NCI-H1930 (cell line): ENCODE measurements around the gene ARHGEF40.

Experiments
- DNase-seq, 2 experiments: peaks; one replicate each; lab custom pipeline; 2025; lab: John Stamatoyannopoulos, UW

The ARHGEF40 gene

DNA sequence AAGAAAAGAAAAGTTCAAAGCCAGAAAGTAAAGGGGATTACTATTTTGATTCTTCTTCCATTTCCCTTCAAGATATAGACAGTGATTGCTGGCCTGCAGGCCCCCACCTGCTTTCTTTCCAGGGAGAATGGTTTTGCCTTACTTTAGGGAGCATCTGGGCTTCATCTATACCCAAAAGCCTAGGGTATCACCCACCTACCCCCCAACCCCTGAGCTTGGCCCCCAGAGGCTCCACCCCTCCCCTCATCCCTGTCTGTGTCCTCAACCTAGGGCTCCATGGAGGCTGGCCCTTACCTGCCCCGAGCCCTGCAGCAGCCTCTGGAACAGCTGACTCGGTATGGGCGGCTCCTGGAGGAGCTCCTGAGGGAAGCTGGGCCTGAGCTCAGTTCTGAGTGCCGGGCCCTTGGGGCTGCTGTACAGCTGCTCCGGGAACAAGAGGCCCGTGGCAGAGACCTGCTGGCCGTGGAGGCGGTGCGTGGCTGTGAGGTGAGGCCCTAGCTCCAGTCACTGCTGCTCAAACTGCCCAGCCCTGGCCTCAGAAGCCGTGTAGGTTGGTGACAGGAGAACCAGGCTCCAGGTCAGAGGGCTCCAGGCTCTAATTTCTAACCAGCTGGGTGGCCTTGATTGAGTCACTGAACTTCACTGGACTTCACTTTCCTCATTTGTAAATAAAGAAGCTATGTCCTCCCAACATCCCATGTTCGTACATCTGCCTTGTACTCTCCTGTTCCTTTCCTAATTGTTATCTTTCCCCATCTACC lies 13.6 kb downstream of the ARHGEF40 start:
- DNase-seq, result no peak

DNA sequence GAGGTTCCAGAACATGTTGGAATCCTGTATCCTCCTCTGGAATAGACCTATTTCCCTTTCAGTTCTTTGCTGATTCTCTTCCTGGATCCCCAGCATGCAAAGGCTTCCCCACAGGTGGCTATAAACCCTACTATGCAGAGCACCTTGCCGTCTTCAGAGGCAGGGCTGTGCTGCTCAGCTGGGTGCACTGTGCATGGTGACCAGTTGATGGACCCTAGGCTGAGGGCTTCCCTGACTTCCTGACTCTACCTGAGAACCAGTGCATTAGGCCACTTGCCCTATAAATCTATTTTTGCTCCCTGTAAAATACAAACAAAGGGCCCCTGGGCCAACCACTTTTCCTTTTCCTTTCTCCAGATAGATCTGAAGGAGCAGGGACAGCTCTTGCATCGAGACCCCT lies 14.3 kb downstream of the ARHGEF40 start:
- DNase-seq, result no peak

DNA sequence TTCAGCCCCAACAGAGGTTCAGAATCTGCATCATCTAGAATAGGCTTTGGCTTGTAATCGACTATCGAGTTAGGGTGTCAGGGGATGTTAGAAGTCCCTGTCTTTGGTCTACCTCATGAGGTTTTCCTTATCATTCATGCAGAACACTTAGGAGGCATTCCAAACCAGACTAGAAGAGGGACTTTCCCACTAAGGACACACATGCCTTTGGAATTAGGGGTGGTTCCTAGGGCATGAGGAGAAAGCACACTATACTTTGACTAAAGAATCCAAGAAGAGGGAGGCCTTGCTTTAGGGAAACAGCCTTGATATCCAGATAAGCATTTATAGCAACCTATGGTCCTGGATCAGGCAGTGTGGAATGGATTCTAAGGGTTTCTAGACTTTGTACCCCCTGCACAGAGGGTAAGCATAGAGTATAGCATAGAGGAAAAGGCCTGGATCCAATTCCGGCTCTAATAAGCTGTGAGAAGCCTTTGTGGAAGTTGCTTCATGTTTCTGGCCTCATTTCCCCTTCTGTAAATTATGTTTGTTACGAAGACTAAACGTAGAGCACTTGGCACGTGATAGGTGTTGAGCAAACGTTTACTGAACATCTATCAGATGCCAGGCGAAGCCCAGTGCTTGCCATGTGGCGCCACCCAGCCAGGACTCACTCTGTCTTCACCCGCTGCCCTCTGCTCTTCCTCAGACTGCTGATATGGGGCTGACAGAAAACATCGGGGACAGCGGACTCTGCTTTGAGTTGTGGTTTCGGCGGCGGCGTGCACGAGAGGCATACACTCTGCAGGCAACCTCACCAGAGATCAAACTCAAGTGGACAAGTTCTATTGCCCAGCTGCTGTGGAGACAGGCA lies 15.1 kb downstream of the ARHGEF40 start:
- no peak for DNase-seq

DNA sequence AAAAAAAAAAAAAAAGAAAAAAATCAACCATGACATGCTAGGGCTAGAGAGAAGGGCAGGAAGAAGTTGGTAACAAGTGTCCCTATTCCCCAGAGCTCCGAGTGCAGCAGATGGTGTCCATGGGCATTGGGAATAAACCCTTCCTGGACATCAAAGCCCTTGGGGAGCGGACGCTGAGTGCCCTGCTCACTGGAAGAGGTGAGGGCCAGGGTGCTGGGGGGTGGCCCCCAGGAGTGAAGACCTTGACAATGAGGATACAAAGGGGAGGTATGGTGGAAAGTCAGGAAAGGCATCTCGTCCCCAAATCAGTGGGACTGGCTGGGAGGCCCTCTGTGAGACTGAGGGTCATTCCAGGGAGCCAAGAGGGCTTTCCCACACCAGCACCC lies 16.8 kb downstream of the ARHGEF40 start:
- DNase-seq, result no peak

DNA sequence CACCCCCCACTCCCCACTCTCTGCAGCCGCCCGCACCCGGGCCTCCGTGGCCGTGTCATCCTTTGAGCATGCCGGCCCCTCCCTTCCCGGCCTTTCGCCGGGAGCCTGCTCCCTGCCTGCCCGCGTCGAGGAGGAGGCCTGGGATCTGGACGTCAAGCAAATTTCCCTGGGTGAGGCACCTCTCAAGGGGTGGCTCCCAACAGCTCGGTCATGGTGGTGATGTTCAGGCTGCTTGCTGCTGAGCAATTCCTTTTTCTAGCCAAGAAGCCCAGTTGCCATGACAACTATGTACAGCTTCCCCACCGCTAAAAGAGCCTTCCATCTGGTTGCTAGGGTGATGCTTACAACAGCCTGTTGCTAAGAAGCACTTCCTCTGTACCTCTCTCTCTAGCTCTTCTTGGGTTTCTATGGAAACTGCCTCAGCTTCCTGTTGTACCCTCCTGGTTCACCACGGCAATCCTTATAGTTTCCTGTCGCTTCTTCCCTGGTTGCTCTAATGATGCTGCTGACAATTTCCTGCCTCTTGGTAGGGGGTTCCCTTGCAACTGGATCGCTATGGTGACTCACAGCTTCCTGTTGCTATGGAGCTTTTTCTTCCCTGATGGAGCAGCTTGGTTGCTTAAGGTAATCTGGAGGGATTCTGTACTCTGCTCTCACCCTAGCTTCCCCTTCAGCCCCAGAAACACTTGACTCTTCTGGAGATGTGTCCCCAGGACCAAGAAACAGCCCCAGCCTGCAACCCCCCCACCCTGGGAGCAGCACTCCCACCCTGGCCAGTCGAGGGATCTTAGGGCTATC lies 17.4 kb downstream of the ARHGEF40 start:
- no peak for DNase-seq

DNA sequence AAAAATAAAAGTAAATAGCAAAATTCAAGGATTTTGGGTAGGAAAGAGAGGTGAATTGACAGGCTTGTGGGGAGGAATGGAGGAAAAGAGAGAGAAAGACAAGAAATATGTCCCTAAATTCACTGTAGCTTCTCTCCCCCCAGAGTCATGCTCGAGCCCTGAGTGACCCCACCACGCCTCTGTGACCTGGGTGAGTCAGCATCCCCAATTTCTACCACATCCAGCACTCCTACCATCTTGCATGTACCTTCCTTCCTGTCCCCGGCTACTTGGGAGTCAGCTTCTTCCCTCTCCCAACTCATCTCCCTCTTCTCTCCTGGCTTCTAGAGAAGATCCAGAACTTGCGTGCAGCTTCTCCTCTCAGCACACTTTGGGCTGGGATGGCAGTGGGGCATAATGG lies 18.6 kb downstream of the ARHGEF40 start:
- no peak for DNase-seq

DNA sequence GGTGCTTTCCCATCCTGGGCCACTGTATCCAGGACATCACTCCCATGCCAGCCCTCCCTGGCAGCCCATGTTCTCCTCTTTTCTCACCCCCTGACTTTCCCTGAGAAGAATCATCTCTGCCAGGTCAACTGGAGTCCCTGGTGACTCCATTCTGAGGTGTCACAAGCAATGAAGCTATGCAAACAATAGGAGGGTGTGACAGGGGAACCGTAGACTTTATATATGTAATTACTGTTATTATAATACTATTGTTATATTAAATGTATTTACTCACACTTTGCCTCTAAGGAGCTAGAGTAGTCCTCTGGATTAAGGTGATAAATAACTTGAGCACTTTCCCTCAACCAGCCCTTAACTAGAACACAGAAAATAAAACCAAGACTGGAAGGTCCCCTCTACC lies 19.2 kb downstream of the ARHGEF40 start:
- DNase-seq, result no peak

DNA sequence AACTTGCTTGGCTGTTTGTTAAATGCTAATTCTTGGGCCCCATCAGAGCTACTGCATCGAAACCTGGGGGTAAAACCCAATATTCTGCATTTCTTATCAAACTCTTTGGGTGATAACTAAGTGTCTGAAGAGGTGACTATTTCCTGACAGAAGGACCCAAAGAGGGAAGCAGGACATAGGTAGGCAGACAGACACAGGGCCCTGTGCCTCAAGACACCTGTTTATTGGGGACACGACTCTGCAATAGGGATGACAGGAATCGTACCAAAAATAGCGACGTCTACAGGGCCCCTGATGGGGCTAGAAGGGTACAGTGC lies 19.7 kb downstream of the ARHGEF40 start:
- DNase-seq, result no peak

DNA sequence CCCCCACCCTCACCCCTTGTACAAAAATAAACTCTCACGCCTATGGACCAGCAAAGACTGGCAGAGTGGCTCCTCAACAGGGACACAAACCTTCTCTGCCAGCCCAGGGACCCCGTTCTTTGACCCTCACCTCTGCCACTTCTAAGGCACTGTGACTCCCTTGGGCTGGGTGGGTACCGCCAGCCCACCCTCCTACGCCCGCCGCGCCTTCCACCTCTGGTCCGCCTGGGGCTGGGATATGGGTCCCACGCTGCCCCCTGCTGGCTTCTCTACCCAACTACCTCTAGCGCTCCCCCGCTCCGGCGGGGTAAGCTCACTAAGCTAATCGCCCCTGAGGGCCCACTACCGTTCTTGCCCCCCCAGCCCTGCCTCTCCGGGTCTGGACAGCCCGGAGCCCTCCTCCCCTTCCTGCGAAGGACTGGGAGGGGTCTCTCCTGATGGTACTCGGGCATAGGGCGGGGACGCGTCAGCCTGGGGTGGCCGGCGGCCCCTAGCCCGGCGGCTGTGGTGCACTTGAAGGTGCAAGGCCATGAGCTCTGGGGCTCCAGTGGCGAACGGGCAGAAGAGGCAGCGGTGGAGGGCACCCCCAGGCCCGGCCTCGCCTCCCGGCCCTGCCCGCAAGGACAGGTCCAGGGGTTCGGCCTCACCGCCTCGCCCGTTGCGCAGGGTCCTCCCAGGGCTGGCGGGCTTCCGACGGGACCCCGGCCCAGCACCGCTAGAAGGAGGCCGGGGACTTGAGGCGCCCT lies 20.3 kb downstream of the ARHGEF40 start:
- DNase-seq, result no peak

DNA sequence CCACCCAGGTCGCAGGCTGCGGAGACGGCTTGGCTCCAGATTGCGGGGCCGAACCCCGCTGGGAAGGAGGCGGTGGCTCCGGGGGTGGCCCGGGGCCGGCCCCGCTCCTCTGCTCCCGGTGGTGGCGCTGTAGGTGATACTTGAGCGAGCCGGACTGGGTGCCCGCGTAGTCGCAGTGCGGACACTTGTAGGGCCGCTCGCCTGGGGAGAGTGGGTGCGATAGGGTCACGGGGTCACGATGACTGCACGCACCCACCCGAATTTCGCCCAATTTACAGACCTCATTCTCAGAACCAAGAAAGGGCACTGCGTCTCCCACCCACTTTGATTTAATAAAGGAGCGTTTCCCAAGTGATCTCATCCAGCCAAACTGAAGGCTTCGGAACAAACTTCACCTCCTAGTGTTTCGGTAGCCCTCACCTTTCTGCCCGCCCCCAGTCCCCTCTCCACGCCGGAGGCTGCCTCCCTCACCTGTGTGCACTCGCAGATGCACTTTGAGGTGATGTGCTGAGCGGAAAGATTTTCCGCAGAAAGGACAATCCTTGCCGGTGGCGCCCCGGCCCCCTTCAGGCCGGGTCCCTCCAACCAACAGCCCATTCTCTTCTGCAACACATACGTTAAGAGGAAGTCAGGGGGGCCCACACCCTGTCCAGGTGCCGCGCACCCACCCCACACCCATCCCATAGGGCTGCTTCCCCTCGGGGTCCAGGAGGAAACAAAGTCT lies 21.0 kb downstream of the ARHGEF40 start:
- no peak for DNase-seq

DNA sequence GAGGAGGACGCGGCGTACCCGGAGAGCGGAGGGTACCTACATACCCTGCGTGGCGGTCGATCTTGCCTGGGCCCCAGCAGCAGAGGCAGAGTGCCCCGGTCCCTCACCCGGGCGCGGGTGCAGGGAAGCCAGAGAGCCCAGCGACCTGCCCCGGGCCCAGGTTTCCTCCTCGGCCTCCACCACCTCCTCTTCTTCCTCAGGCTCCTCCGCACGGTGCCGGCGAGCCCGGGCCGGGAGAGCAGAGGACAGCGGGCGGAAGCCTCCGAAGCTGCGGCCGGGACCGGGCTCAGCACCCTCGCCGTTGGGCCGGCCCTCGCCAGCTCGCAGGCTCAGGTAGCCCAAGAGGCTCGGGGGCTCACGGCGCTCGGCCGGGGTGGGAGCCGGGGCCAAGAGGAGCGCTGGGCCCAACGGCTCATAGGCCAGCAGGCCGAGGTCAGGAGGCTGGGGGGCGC lies 21.7 kb downstream of the ARHGEF40 start:
- DNase-seq, result no peak

DNA sequence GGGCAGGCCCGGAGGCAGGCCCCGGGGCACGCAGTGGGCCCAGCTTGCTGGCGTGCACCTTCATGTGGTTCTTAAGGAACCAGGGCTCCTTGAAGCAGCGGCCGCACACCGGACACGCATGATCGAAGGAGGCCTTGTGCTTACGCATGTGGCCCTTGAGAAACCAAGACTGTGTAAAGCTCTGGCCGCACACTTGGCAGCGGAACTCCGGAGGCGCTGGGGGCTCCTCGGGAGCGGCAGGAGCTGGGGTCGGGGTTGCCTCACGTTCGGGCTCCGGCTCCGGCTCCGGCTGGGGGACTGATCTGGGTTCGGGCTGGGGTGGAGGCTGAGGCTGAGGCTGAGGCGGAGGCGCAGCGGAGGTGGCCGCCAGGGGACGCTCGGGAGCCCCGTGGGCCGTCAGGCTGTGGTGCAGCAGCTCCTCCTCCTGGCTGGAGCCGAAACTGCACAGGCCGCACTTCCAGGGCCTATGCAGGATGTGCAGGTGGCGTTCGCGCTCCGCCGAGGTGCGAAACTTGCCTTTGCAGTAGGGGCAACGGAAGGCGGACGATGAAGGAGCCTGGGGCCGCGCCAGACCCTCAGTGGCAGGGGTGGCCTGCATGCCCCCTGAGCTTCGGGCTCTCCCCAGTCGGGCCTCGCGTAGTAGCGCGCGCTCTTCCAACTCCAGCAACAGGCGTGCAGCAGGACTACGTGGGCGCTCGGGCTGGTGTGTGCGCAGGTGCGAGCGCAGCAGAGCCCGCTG lies 22.3 kb downstream of the ARHGEF40 start:
- DNase-seq, result no peak

DNA sequence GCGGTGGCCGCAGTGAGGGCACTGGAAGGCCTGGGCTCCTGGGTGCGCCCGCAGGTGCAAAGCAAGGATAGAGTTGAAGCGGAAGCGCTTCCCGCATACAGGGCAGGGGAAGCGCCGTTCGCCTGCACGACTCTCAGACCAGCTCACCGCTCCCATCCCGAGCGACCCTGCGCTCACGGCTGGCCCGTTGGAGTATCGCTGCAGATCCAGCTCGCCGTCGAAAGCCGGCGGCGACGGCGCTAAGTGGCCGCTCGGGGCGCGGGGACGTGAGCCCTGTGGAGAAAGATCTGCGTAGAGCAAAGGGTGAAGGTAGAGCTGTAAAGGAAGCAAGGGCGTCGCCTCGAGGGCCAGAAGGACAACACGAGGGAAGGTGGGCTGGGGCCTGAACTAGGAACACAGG lies 22.9 kb downstream of the ARHGEF40 start:
- DNase-seq, result no peak

DNA sequence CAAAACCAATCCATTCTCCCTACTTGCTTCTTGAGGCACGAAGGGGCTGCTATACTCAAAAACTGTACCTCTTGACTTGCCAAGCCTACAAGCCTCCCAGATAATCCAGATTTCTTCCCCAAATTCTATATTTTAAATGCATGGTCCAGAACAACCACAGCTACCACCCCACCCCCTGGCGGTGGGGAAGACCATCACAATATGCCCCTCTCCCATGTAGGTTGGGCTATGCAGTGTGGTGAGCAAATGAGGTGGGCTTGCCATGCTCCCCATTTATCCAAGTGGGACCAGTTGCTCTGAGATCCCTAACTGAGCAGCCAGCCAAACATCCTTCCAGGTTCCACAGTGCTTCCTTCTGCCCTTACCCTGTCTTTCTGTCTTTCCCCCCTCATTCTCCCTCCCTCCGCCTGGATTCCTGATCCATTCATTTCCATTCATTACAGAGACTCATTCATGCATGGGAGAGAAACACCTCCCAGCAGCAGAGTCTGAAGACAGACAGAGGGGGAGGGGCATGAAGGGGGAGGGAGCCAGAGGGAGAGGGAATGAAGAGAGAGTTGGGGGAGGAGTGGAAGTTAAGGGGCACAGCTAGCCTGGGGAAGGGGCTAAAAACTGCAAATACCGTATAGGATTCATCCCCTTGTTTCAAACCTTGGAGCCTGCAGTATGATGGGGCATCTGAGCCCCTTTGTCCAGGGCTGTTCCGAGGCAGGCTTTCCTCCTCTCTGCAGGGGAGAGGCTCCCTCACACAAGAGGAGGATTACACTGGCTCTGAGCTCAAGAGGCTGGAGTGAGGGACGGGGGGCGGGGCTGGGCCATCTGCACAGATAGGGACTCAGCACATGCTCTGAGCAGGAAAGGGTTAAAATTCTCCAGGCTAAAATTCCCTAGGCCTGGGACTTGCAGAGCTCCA lies 23.9 kb downstream of the ARHGEF40 start:
- DNase-seq, result no peak

DNA sequence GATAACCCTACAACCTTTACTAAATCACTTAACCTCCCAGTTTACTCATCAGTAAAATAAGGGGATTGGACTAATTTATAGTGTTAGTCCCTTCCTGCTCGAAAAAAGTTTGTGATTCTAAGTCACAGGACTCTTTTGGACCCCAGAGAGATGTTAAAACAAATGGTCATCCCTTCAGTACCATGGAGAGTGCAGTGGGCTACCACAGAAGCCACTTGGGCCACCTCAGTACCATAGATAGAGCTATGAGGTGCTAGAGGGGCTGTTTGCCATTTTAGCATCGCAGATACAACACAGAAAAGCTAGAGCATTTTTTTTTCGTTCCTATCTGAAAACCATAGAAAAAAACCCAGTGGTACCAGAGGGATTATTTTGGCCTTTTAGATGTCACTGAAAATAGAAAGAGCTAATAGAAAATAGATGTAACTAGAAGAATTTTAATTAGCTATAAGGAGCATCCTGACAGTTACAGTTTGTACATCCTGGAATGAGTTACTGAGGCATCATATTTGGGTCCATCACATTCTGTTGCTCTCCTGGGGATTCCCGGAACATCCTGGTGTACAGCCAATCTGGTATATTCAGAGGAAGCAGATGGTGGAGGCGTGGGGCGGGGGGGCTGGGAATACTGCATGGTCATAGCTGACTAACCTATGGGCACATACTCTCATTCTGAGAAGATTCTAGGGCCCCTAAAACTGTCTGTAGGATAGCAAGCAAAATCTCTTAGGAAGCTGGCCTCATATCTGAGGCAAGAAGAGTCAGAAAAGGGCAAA lies 25.5 kb downstream of the ARHGEF40 start:
- no peak for DNase-seq

DNA sequence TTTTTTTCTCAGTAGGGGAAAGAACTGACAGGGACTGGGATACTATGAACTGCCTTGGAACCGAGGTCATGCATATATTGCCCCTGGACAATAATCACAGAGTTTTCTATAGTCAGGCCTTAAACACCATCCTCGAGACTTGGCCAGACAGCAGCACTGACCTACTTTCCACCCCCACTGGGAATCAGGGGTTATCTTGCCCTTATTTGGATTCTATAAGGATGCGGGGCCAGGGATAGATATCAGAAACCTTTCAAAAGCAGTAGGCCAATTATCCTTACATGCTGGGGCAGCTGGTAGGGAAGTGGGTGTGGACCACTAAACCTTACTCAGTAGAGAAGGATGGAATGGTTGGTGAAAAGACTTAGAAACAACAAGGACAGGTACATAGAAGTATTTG lies 26.3 kb downstream of the ARHGEF40 start:
- DNase-seq, result no peak

DNA sequence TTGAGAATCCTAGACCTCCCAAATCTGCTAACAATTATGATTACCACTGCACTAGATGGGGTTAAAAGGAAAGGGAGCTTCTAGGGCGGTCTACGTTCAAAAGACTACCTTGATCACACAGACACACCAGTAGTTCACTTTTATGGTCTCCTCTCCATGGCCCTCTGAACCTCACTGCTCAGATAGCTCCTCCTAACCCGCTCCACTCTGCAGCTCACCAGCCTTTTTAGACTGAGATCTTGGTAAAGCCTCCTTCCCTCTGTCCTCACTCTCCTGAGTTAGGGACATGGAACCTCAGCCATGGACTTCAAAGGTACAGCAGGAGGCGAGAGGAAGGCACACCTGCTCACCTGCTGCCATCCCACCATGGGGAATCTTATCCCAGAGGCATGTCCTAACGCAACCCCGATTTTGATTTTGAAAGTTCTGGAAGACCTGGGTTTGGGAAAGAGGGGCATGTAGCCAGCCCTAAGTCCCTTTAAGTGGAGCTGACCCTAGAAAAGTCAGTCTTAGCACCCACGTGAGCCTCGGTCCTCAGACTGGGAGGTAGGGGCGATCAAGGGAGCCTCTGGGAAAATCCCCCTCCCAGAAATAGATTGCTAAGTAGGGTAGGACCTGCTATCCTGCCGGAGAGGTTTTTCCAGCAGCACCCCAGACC lies 27.0 kb downstream of the ARHGEF40 start:
- DNase-seq, result no peak

DNA sequence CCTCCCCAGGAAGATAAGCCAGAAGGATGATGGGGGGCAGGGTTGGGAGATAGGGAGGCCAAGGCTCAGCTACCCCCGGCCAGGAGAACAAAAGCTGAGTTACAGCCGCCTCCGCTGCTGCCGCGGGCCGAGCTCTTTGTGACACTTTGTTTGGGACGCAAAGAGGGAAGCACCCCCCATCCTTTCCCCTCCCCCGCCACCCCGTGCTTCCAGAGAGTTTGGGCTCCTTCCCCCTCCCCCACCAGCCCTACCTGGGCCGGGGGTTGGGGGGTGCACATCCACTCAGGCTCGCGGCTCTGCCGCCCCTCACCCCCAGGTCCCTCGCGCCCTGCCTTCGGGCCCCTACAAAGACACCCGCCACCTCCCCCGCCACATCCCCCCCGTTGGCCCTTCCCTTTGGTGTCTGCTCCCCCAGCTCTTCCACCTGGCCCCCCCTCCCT lies 27.6 kb downstream of the ARHGEF40 start:
- DNase-seq, result no peak
